Inferior parietal cortex (tissue), 1 donor: ENCODE data around the gene ABHD8.

Source experiments
- DNase-seq: peaks from one replicate; pipeline ENCODE4 v3.0.0-alpha.2; 2016; ENCODE audit errors: extremely low spot score

The ABHD8 gene

DNA sequence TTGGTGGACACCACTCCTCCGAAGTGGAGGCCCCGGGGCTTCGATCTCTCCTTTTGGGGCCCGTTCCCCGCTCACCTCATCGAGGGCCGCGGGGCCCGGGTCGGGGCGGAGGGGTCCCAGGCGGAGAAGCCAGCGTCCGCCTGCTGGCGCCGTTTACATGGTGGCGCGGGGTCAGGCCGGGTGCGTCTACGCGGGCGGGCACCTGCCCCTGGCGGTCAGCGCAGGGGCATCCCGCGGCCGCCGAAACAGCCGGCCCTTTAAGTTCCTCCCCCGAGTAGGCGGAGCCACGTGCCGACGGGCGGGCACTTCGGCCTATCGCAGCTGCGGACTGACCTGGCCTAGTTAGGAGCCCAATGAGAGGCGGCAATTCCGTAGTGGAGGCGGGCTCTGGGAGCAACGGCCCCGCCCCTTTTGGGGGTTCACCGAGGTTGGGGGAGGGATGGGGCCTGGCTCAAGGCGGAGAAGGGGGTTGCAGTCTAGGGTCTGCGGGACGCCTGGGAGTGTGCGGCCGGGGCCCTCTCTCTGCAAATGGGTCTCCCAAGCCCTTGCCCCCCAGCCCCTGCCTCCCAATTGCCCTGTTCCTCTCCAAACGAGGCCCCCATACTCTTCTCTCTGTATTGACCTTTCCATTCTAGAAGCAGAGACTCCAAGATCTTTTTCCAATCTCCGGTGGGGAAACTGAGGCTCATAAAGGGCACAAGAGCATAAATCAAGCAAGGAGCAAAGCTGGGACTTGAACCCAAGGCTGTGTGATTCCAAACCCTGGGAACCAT lies at the start of gene ABHD8:
Gene ABHD8, minus strand, starts transcription at position 259 of the 773 bp plus-strand sequence. CDS start 1,809 bp downstream, outside the sequence.
- DNase-seq = peak; percentile 91

DNA sequence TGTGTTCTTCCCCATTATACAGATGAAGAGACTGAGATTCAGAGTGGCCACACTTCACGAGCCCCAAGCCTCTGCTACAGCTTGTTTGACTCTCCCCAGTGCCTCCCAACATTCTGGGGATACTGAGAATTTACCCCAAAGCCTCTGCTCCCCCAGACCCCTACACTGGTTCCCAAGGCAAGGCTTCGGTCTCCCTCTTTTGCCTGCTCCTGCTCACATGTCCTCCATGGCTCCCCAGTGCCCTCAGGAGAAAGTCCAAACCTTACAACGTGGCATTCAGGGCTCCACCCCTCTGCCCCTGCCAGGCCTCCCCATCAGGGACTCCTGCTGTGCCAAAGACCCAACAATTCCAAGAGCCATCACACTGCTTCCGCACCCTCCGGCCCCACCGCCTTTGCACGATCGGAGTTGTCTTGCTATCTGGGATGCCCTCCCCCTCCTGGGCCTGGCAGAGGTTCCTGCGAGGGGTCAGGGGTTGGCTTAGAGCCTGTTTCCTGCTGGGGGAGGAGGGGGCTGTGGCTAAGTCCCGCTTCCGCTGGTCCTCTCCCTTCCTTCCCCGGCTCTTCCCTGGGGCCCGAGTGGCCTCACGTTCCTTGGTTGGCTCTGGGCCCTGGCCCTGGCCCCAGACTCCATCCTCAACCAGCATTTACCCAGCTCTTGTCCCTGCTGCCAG lies 49.5 kb upstream of the ABHD8 start:
- no peak for DNase-seq

GRCh38 chr19:17351815-17352435 lies 48.7 kb upstream of the ABHD8 start:
- no peak for DNase-seq

- no peak for DNase-seq
Measured at GRCh38 chr19:17348700-17349099, 45.5 kb upstream of the ABHD8 start.

GRCh38 chr19:17347877-17348276 lies 44.7 kb upstream of the ABHD8 start:
- DNase-seq = no peak

- no peak for DNase-seq
Measured at GRCh38 chr19:17347361-17347760, 44.1 kb upstream of the ABHD8 start.

DNA sequence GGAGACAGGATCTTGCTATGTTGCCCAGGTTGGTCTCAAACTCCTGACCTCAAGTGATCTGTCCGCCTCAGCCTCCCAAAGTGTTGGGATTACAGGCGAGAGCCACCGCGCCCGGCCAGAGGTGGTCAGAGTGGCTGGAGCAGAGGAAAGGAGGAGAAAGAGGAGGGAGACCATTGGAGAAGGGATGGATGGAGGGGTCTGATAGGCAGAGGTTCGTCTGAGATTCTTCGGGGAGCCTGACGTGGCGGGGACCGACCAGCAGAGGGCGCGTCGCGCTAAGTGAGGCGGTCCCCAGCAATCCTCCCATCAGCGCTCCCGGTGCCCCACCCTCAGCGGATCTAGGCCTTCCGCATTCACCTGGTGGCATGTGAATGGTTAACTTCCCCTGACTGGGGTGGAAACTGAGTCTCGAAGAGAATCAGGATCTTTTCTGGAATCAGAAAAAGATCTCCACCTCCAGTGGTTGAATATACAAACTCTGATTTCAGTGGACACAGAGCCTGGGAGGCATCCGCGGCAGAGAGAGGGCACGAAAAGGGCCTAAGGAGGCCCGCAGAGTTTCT lies 43.0 kb upstream of the ABHD8 start:
- peak; percentile 69 for DNase-seq

DNA sequence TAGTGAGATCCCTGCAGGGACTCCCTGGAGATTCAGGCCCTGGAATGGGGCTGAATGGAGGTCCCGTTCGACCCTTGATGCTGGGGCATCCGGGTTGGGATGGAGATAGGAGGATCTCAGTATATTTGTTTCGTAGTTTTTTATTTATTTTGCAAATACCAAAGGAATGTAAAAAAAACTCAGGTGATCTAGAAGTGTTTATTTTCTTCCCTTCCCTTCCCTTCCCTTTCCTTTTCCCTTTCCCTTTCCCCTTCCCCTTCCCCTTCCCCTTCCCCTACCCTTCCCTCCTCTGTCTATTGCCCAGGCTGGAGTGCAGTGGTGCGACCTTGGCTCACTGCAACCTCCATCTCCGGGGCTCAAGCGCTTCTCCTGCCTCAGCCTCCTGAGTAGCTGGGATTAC lies 38.6 kb upstream of the ABHD8 start:
- DNase-seq = no peak

GRCh38 chr19:17341386-17341785 lies 38.2 kb upstream of the ABHD8 start:
- DNase-seq = no peak

DNA sequence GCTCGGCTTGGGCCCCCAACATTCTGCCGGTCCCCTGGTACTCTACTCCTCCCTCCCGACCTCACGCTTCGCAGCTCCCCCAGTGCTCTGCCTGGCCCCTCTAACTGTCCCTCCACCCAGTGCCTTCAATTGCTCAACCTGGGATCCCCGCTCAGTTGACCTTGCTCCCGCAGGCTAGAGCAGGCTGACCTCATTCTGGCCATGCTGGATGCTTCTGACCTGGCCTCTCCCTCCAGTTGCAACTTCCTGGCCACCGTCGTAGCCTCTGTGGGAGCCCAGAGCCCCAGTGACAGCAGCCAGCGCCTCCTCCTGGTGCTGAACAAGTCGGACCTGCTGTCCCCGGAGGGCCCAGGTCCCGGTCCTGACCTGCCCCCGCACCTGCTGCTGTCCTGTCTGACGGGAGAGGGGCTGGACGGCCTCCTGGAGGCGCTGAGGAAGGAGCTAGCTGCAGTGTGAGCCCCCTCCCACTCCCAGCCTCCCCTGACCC lies 37.7 kb upstream of the ABHD8 start:
- DNase-seq = no peak

DNA sequence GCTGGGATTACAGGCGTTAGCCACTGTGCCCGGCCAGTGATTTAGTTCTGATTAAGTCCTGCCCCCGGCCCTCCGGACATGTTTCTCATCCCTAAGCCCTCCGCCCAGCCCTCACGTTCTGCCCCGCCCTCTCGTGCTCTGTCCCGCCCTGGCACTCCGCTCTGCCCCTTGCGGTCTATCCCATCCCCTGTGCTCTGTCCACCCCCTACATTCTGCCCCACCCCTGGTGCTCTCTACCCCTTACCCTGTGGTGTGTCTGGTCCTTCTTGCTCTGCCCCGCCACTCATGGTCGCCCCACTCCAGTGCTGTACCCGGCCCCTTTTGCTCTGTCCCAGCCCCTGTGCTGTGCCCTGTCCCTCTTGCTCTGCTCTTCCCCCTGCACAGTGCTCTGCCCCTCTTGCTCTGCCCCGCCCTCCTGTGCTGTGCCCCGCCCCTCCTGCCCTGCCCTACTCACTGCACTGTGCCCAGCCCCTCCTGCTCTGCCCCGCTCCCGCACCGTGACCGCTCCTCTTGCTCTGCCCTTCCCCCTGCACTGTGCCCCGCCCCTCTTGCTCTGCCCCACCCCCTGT lies 37.2 kb upstream of the ABHD8 start:
- no peak for DNase-seq

DNA sequence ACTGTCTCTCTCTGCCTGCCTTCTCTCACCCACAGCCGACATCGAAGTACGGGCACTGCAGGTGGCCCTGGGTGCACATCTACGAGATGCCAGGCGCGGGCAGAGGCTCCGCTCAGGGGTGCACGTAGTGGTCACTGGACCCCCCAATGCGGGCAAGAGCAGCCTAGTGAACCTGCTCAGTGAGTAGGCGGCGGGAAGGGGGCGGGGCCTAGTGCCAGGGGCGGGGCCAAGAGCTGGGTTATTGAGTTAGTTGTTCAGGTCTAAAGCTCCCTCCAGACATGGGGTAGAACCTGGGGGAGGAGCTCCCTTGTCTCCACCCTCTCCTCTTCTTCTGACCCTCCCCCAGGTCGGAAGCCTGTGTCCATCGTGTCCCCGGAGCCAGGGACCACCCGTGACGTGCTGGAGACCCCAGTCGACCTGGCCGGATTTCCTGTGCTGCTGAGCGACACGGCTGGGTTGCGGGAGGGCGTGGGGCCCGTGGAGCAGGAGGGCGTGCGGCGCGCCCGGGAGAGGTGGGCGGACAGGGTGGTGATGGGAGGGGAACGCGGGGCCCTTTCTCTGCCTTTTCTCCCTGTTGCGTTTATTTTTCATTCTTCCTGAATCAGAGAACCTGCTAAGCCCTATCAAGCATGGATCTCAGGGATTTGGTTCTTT lies 36.0 kb upstream of the ABHD8 start:
- DNase-seq = no peak

- DNase-seq = no peak
Measured at GRCh38 chr19:17338433-17339078, 35.3 kb upstream of the ABHD8 start.

DNA sequence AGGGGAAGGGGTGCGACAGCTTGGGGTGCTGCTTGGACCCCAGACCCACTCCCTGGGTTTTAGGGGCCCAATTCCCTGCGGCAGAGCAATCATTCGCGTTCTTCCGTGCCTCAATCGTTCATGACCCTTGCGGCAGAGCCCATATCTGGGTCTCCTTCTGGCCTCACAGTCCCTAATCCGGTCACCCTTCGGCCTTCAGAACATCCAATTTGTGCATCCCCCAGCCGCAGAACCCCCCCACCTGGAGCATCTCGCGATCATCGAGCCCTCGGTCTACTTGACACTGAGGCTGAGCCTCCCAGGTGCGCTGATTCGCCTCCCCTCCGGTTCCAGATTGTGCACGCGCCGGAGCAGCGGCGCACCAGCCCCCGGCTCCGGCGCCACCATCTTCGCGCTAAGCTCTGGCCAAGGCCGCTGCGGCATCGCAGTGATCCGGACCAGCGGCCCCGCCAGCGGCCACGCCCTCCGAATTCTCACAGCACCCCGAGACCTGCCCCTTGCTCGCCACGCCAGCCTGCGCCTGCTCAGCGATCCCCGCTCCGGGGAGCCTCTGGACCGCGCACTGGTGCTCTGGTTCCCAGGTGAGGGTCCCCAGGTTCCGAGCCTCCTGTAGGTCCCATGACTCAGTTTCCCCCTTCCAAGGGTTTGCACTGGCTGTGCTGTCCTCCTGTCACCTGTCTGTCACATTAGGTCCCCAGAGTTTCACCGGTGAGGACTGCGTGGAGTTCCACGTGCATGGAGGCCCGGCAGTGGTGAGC lies 34.6 kb upstream of the ABHD8 start:
- no peak for DNase-seq

GRCh38 chr19:17336872-17337674 lies 33.8 kb upstream of the ABHD8 start, which contains the start of gene GTPBP3:
Gene GTPBP3 (plus strand): TSS chr19:17337553. CDS start chr19:17337612, 59 bp downstream.
- peak; percentile 99 for DNase-seq

- no peak for DNase-seq
Measured at GRCh38 chr19:17335575-17335974, 32.4 kb upstream of the ABHD8 start.

DNA sequence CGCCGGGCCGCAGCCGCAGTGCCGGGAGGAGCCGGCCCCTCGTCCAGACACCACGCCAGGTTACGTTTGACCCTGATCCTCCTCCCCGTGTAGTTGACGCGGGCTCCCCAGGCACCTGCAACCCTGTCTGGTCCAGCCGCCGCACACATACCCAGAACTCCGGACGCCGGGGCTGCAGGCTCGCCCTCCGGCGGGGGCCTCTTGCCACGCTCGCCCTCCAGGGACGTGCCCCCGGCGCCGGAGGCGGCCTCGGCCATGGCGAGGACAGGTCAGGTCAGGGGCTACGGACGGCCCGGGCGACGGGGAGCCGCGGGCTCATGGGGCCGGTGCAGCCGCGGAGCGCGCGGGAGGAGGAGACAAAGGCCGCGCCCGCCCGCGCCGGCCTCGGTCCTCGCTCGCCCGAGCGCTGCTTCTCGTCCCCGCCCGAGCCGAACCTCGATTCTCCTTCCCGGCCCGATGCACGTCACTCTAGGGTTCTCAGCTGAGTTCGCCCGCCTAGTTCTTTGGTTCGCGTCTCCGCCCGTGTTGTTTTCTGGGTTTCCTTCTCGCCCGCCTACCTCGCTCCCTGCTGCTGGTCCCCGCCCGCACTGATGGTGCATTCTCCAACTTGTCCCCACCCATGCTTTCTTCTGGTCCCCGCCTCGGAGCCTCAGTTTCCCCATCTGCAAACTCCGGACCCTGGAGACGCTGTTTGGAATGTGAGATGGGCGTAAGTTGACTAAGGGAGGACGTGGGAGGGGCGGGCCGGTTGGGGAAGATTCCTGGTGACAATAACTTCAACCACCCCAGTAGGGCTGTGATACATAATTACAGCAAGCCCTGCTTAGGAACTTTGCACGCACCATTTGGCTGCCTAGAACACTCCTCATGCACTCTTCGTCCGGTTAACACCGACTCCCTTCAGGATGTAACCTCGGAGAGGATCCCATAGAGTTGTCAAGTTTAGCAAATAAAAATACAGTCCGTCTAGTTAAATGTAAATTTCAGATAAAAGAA lies 31.5 kb upstream of the ABHD8 start, which contains the start of gene ANO8:
Gene ANO8, minus strand, starts transcription at position 442 of the 996 bp plus-strand sequence. Its CDS starts 185 bp downstream, at position 257.
- peak; percentile 98 for DNase-seq
